ENCODE results near the gene BEAN1. TPM values are rescaled to one million over a fixed set of nuclear protein-coding genes. Genes with fewer than 3 reads are reported as not detected.

The BEAN1 gene
- total and polyA plus RNA-seq, 9 of the 15 experiments (the other 6 are each of a cell fraction or from before 2014, with no cell fraction given), result not detected

DNA sequence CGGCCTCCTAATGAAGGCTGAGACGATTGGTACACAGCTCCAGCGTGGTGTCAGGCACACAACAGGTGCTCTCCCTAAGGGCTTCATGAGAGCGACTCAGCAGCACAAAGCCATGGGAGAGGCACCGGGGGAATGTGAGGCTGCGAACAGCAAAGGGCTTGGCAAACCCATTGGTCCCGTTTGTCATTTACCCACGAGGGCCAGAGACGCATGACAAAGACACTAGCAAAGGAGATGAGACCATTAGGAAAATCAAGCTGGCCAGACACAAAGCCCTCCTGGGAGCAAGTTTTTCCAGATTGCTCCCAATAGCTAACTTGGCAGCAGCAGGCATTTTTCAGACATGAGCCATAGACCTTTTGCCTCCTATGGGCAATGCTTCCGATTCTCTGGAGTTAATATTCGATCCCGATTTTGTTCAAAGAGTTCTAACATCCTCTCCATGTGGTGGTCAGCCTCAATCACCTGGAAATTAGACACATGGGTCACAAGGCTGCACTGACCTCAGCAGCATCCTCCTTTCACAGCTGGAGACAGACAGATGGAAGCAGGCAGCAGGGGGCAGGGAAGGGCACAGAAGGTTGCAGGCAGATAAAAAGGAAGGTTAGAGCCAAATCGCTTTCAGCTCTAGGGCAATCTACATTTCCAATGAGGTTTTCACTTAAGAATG is 84.6 kb downstream of the BEAN1 start (continued):
- TF ChIP-seq, protein P1, sequence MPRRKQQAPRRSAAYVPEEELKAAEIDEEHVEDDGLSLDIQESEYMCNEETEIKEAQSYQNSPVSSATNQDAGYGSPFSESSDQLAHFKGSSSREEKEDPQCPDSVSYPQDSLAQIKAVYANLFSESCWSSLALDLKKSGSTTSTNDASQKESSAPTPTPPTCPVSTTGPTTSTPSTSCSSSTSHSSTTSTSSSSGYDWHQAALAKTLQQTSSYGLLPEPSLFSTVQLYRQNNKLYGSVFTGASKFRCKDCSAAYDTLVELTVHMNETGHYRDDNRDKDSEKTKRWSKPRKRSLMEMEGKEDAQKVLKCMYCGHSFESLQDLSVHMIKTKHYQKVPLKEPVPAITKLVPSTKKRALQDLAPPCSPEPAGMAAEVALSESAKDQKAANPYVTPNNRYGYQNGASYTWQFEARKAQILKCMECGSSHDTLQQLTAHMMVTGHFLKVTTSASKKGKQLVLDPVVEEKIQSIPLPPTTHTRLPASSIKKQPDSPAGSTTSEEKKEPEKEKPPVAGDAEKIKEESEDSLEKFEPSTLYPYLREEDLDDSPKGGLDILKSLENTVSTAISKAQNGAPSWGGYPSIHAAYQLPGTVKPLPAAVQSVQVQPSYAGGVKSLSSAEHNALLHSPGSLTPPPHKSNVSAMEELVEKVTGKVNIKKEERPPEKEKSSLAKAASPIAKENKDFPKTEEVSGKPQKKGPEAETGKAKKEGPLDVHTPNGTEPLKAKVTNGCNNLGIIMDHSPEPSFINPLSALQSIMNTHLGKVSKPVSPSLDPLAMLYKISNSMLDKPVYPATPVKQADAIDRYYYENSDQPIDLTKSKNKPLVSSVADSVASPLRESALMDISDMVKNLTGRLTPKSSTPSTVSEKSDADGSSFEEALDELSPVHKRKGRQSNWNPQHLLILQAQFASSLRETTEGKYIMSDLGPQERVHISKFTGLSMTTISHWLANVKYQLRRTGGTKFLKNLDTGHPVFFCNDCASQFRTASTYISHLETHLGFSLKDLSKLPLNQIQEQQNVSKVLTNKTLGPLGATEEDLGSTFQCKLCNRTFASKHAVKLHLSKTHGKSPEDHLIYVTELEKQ (CRISPR knock-in tag; IDR thresholded peaks at IDR 0.05), result no peak
- TF ChIP-seq ZNF764 (CRISPR knock-in tag; IDR thresholded peaks at IDR 0.05; ENCODE audit: low read depth), result no peak
- TF ChIP-seq SMARCC2 (IDR thresholded peaks at IDR 0.05; ENCODE audit: low read depth), result no peak
- TF ChIP-seq FOXK1 (CRISPR knock-in tag; IDR thresholded peaks at IDR 0.05; ENCODE audit: borderline replicate concordance), result no peak
- TF ChIP-seq TAL1 (IDR thresholded peaks at IDR 0.05), result peak; percentile 48; the same call in 1 of the 2 replicates
- no peak for TF ChIP-seq ARNT (IDR thresholded peaks at IDR 0.05)
- 0 out of 2 replicates have a peak, but pooled peaks have one; percentile 32 for TF ChIP-seq POLR2AphosphoS5 (IDR thresholded peaks at IDR 0.05; ENCODE audit: control insufficient read depth, insufficient read depth, low read depth, low read length)
- TF ChIP-seq PHB2 (IDR thresholded peaks at IDR 0.05; ENCODE audit: low read depth), result no peak
- TF ChIP-seq ZC3H8 (IDR thresholded peaks at IDR 0.05), result no peak
- no peak for TF ChIP-seq NFYB (IDR thresholded peaks at IDR 0.05; ENCODE audit: extremely low read depth, insufficient read length)
- TF ChIP-seq CHCHD3 (CRISPR knock-in tag; IDR thresholded peaks at IDR 0.05), result no peak
- peak; percentile 76 for TF ChIP-seq TFAP4 (CRISPR knock-in tag; IDR thresholded peaks at IDR 0.05; ENCODE audit: borderline replicate concordance)
- TF ChIP-seq ZBTB5 (IDR thresholded peaks at IDR 0.05), result no peak
- TF ChIP-seq POLR2G (IDR thresholded peaks at IDR 0.05; ENCODE audit: low read depth, low read length), result no peak
- no peak for TF ChIP-seq KDM2B (CRISPR knock-in tag; IDR thresholded peaks at IDR 0.05)
- no peak for TF ChIP-seq RHOXF2B (CRISPR knock-in tag; conservative IDR thresholded peaks at IDR 0.05)
- no peak for TF ChIP-seq CC2D1A (IDR thresholded peaks at IDR 0.05)
- no peak for TF ChIP-seq GTF2E2 (tag; IDR thresholded peaks at IDR 0.05)
- TF ChIP-seq SMAD4 (CRISPR knock-in tag; conservative IDR thresholded peaks at IDR 0.05), result no peak
- TF ChIP-seq BRF1 (IDR thresholded peaks at IDR 0.05; ENCODE audit: borderline replicate concordance, extremely low read depth, insufficient read length), result no peak

All from K562 (cell line).